HCT116 (cell line): ENCODE measurements around the gene RNF130. TPM values are rescaled to one million over a fixed set of nuclear protein-coding genes. Genes with fewer than 3 reads are reported as not detected.

Experiments used
- ATAC-seq: fragments of 200-7000 bp; cut with Tn5 transposase; 2 replicates; pipeline ENCODE4 v1.9.1; 2020; ENCODE audit warnings: mild to moderate bottlenecking, moderate library complexity
- BruUV-seq: library from RNA; stranded (reverse); fragments of 400-500 nt; replicated peaks from 2 replicates; lab custom pipeline; 2021; lab: Mats Ljungman, UMichigan
- CTCF ChIA-PET: fragments of 300-600 bp; sonication (Branson Sonifier 250); formaldehyde crosslinking; loops from one replicate; lab custom pipeline; 2021; ENCODE audit warnings: antibody characterized with exemption; lab: Charles Lee
- POLR2A ChIA-PET: fragments of 300-600, 350-600 bp; sonication (Branson Sonifier 250); formaldehyde crosslinking; loops from one replicate; lab custom pipeline; 2021; ENCODE audit warnings: antibody characterized with exemption; lab: Charles Lee
- RAD21 ChIA-PET, 2 experiments: fragments of 300-600 bp; sonication (Branson Sonifier 250); formaldehyde crosslinking; loops; one replicate each; lab custom pipeline; 2023; ENCODE audit warnings: low total read pairs in 2 of 2; ENCODE audit not compliant: uncharacterized antibody in 2 of 2, unreplicated experiment in 2 of 2, low non-redundant PET in 1 of 2; lab: Charles Lee
- DNase-seq: peaks from one replicate; pipeline ENCODE4 v3.0.0-alpha.2; 2010; ENCODE audit warnings: low read depth, low spot score
- H2AFZ ChIP-seq: fragments of 200-600 bp; shearing (Covaris generic), sonication (generic); 2 replicates; pipeline ENCODE4 v1.6.1; 2017; ENCODE audit warnings: low read depth, mixed run types, mixed read lengths, antibody characterized with exemption, low read length; ENCODE audit not compliant: poor library complexity, severe bottlenecking
- H3K27ac ChIP-seq: 2 replicates; pipeline ENCODE4 v1.5.1; 2012; ENCODE audit warnings: low read depth, low read length
- H3K27me3 ChIP-seq: fragments of 200-600 bp; sonication (generic); 2 replicates; pipeline ENCODE4 v1.6.1; 2016; ENCODE audit warnings: mixed run types, low read length, mixed read lengths; ENCODE audit not compliant: insufficient read depth
- H3K36me3 ChIP-seq, 2 experiments: fragments of 200-500 bp in 1 of 2; fragments of 200-600 bp in 1 of 2; sonication (Bioruptor generic) in 1 of 2; sonication (generic) in 1 of 2; 2 replicates each; pipeline versions ENCODE4 v1.5.1 to v1.6.1; 2014 to 2016; ENCODE audit warnings: low read length in 2 of 2, inconsistent platforms in 1 of 2, mixed read lengths in 1 of 2, mixed run types in 1 of 2; ENCODE audit not compliant: insufficient read depth in 2 of 2, control insufficient read depth in 1 of 2
- H3K4me1 ChIP-seq, 2 experiments: fragments of 200-600 bp in 1 of 2; sonication (generic) in 1 of 2; 2 replicates each; pipeline versions ENCODE4 v1.5.1 to v1.6.1; 2012 to 2017; ENCODE audit warnings: low read length in 2 of 2, inconsistent platforms in 1 of 2, mild to moderate bottlenecking in 1 of 2, mixed read lengths in 1 of 2, mixed run types in 1 of 2, moderate library complexity in 1 of 2; ENCODE audit not compliant: insufficient read depth in 2 of 2, control insufficient read depth in 1 of 2
- H3K4me2 ChIP-seq: fragments of 200-600 bp; sonication (generic); 2 replicates; pipeline ENCODE4 v1.6.1; 2017; ENCODE audit warnings: mixed run types, low read length, mixed read lengths
- H3K4me3 ChIP-seq, 2 experiments: fragments of 200-600 bp in 1 of 2; sonication (generic) in 1 of 2; replicated peaks in 1 of 2; 2 replicates each; pipeline ENCODE4 v1.5.1; 2011 to 2016; ENCODE audit warnings: low read length in 2 of 2, control low read depth in 1 of 2, low read depth in 1 of 2, mild to moderate bottlenecking in 1 of 2, mixed read lengths in 1 of 2, mixed run types in 1 of 2
- H3K79me2 ChIP-seq: fragments of 200-600 bp; sonication (generic); 2 replicates; pipeline ENCODE4 v1.6.1; 2017; ENCODE audit warnings: mild to moderate bottlenecking, mixed run types, low read length, moderate library complexity, mixed read lengths; ENCODE audit not compliant: insufficient read depth
- H3K9ac ChIP-seq: fragments of 200-600 bp; sonication (generic); 2 replicates; pipeline ENCODE4 v1.6.1; 2016; ENCODE audit warnings: low read length, mixed read lengths
- H3K9me2 ChIP-seq: fragments of 200-600 bp; sonication (generic), shearing (Covaris generic); 2 replicates; pipeline ENCODE4 v1.6.1; 2017; ENCODE audit warnings: mixed run types, mild to moderate bottlenecking, moderate library complexity; ENCODE audit not compliant: insufficient read depth
- H3K9me3 ChIP-seq, 2 experiments: fragments of 200-500 bp in 1 of 2; fragments of 200-600 bp in 1 of 2; sonication (Bioruptor generic) in 1 of 2; sonication (generic) in 1 of 2; 2 replicates each; pipeline ENCODE4 v1.6.1; 2014 to 2017; ENCODE audit warnings: low read length in 2 of 2, mixed read lengths in 2 of 2, inconsistent platforms in 1 of 2, low read depth in 1 of 2, mild to moderate bottlenecking in 1 of 2, mixed run types in 1 of 2, moderate library complexity in 1 of 2; ENCODE audit not compliant: control insufficient read depth in 1 of 2, insufficient read depth in 1 of 2
- H4K20me1 ChIP-seq: fragments of 200-600 bp; sonication (generic), shearing (Covaris generic); 2 replicates; pipeline ENCODE4 v1.6.1; 2017; ENCODE audit warnings: mixed run types, mild to moderate bottlenecking, moderate library complexity; ENCODE audit not compliant: insufficient read depth
- ATF3 ChIP-seq: IDR thresholded peaks from 2 replicates; pipeline ENCODE4 v1.6.1; 2012
- CEBPB ChIP-seq: IDR thresholded peaks from 2 replicates; pipeline ENCODE4 v1.6.1; 2012; ENCODE audit warnings: low read depth
- EGR1 ChIP-seq: IDR thresholded peaks from 2 replicates; pipeline ENCODE4 v1.6.1; 2012; ENCODE audit warnings: low read depth
- FOSL1 ChIP-seq: IDR thresholded peaks from 2 replicates; pipeline ENCODE4 v1.6.1; 2012; ENCODE audit warnings: low read depth
- POLR2AphosphoS5 ChIP-seq: IDR thresholded peaks from 2 replicates; pipeline ENCODE4 v1.6.1; 2011; ENCODE audit warnings: mild to moderate bottlenecking, low read depth, low read length, moderate library complexity
- SP1 ChIP-seq: IDR thresholded peaks from 2 replicates; pipeline ENCODE4 v1.6.1; 2012; ENCODE audit warnings: low read depth
- ZFX ChIP-seq: fragments of 450-650 bp; IDR thresholded peaks from 2 replicates; pipeline ENCODE4 v1.6.1; 2017
- intact Hi-C: fragments of 100-400 bp; cut with micrococcal nuclease; formaldehyde crosslinking; loops from 2 replicates; pipeline ENCODE4 v1.10.0; 2022
- total RNA-seq: library from RNA; stranded (reverse); gene quantifications from one replicate; pipeline ENCODE4 v1.2.1, GENCODE V29; 2021; ENCODE audit not compliant: unreplicated experiment

Gene RNF130
- total RNA-seq, 1 experiment from 2014 or later: 34.9 TPM

DNA sequence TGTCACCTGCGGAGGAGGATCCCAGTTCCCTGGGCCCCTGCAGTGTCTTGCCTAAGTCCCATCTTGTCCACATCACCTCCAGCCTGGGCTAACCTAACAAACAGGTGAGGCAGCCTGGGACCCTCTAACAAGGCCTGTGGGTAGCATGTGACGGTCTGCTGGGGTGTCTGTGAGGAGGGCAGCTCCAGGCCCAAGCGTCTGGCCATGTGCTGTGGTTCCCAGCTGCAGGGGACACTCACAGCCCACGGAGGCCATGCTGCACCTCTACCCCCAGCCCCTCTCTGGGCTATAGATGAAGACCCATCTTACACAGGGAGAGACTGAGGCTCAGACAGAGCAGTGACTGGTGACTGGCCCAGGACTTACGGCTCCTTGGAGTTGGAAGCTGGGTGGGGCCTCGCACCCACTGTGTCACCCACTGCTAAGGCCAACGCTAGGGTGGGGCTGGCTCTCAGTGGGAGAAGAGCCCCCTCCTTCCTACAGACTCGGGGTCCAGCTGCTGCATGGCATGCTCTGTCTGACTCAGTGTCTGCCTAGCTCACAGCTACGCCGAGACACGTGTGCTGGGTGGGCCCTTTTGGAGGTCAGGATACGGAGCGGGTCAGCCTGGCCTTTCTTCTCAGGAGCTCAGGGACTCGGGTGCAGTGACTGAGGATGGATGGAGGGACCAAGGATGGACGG lies 40.8 kb upstream of the RNF130 start:
- Histone ChIP-seq H3K9me3 (no peaks in the 10 kb centered on the region; a peak in 1 of 4 replicates), H3K9me2 (no peaks in the 10 kb centered on the region), H2AFZ (no peak overlapping the region), H3K27ac (no peak overlapping the region), H3K36me3 (no peaks in the 10 kb centered on the region), H3K4me2 (no peak overlapping the region), H3K4me3 (no peak overlapping the region), H3K9ac (no peak overlapping the region), H4K20me1 (no peaks in the 10 kb centered on the region), H3K79me2 (no peaks in the 10 kb centered on the region), H3K27me3 (no peaks in the 10 kb centered on the region), H3K4me1 (peaks cover 0 to 4% of the 10 kb centered on the region in 2 experiments; a peak in 1 of 4 replicates)
- RAD21 ChIA-PET: no interaction called here
- DNase-seq: no peak
- no peak for ATAC-seq
- TF ChIP-seq SP1 (no peak), EGR1 (no peak), POLR2AphosphoS5 (no peak)
- CTCF ChIA-PET: no interaction called here
- POLR2A ChIA-PET: no interaction called here
- BruUV-seq: no TSS peak
- intact Hi-C loops: no loop called here

- no peaks in the 10 kb centered on the region for H3K36me3 ChIP-seq
- no TSS peak for BruUV-seq
- DNase-seq (no peak), ATAC-seq (no peak)
- ChIA-PET RAD21 (no interaction called here), POLR2A (no interaction called here), CTCF (no interaction called here)
- H3K27ac ChIP-seq: no peak overlapping the region
- no peak overlapping the region for H3K4me3 ChIP-seq
- H3K4me1 ChIP-seq: no peaks in the 10 kb centered on the region
- intact Hi-C loops: no loop called here
- H3K4me2 ChIP-seq: no peak overlapping the region
- no peaks in the 10 kb centered on the region for H3K9me2 ChIP-seq
- H4K20me1 ChIP-seq: no peaks in the 10 kb centered on the region
- peaks cover 5 to 6% of the 10 kb centered on the region in 2 experiments; a peak in 2 of 4 replicates for H3K9me3 ChIP-seq
- no peaks in the 10 kb centered on the region for H3K79me2 ChIP-seq
- H3K9ac ChIP-seq: no peak overlapping the region
- H3K27me3 ChIP-seq: no peaks in the 10 kb centered on the region
- no peak for TF ChIP-seq ZFX
- no peak for TF ChIP-seq ATF3
- no peak for TF ChIP-seq FOSL1
- no peak for TF ChIP-seq CEBPB
- H2AFZ ChIP-seq: no peak overlapping the region
These were observed 39.9 kb upstream of the RNF130 start for GRCh38 chr5:180111273-180112002.
